ENCODE data around the gene RAB40A.
"Not testable (repeated sequence)": the region's sequence is repeated elsewhere in the genome, so short reads cannot be mapped to it uniquely, and the experiment has no call there.

RAB40A gene

DNA sequence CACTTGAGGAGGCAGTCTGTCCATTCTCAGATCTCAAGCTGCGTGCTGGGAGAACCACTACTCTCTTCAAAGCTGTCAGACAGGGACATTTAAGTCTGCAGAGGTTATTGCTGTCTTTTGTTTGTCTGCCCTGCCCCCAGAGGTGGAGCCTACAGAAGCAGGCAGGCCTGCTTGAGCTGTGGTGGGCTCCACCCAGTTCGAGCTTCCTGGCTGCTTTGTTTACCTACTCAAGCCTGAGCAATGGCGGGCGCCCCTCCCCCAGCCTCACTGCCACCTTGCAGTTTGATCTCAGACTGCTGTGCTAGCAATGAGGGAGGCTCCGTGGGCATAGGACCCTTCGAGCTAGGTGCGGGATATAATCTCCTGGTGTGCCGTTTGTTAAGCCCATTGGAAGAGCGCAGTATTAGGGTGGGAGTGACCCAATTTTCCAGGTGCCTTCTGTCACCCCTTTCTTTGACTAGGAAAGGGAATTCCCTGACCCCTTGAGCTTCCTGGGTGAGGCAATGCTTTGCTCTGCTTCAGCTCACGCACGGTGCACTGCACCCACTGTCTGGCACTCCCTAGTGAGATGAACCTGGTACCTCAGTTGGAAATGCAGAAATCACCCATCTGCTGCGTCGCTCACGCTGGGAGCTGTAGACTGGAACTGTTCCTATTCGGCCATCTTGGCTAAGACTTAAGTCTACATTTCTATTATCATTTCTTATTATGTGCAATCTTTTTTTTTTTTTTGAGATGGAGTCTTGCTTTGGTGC, 59.1 kb downstream of the RAB40A start:
- DNase-seq: not testable (repeated sequence)

DNA sequence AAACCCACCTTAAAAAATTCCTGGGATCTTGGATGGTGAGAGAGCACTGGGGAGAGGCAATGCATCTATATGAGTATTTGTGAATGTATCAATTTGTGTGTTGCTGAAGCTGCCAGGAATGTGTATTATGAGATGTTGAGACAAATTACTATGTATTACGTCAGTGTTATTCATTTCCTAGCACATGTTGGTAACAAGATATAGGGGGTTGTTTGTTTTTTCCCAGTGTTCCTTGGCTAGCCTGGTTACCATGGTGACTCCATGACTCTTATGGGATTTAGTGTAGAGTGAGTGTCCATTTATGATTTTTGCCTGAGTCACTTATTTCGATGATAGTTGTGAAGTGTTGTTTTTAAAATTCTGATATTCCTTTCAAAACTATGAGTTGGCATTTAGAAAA, 65.6 kb downstream of the RAB40A start:
- DNase-seq: no peak
